Measurements from ENCODE around the gene CNGA1. TPM values are rescaled to one million over a fixed set of nuclear protein-coding genes. Genes with fewer than 3 reads are reported as not detected.

Gene CNGA1
- total RNA-seq, 1 donor from 2014 or later, result not detected

- H3K36me3 Mint-ChIP-seq (ENCODE audit: low read depth, unreplicated experiment), result no peaks in the 10 kb centered on the region
Observed at GRCh38 chr4:48051078-48051477, 34.6 kb upstream of the CNGA1 start.

DNA sequence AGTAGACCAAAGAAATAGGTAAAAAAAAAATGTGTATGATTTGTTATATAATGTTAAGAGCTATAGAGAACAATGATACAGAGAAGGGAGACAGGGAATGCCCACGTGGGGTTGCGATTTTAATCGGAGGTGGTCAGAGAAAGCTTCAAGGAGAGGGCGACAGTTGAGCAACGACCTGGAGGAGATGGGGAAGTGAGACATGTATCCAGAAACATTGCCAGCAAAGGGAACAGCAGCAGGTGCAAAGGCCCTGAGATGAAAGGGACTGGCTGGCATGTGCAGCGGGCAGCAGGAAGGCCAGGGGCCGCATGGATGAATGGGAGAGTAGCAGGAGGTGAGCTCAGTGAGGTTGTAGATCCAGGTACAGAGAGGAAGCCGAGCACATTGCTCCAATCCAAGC, 33.0 kb upstream of the CNGA1 start:
- Mint-ChIP-seq H3K27ac (ENCODE audit: unreplicated experiment) (no peak overlapping the region), H3K4me3 (ENCODE audit: unreplicated experiment) (no peak overlapping the region), H3K9me3 (ENCODE audit: unreplicated experiment) (no peaks in the 10 kb centered on the region), H3K4me1 (ENCODE audit: unreplicated experiment) (peaks cover 9% of the 10 kb centered on the region), H3K27me3 (ENCODE audit: unreplicated experiment) (peaks cover 2% of the 10 kb centered on the region), H3K36me3 (ENCODE audit: low read depth, unreplicated experiment) (no peaks in the 10 kb centered on the region)
- no peak for TF ChIP-seq CTCF (IDR thresholded peaks at IDR 0.05; ENCODE audit: unreplicated experiment)
- DNase-seq (ENCODE audit: low spot score), result no peak

More at GRCh38 chr4:48051078-48051477, 34.6 kb upstream of the CNGA1 start:
- DNase-seq (ENCODE audit: low spot score), result no peak
- H3K9me3 Mint-ChIP-seq (ENCODE audit: unreplicated experiment), result no peaks in the 10 kb centered on the region
- H3K27me3 Mint-ChIP-seq (ENCODE audit: unreplicated experiment), result peaks cover 2% of the 10 kb centered on the region
- no peak overlapping the region for H3K4me3 Mint-ChIP-seq (ENCODE audit: unreplicated experiment)
- no peak overlapping the region for H3K27ac Mint-ChIP-seq (ENCODE audit: unreplicated experiment)
- H3K4me1 Mint-ChIP-seq (ENCODE audit: unreplicated experiment), result peaks cover 9% of the 10 kb centered on the region
- TF ChIP-seq CTCF (IDR thresholded peaks at IDR 0.05; ENCODE audit: unreplicated experiment), result no peak

DNA sequence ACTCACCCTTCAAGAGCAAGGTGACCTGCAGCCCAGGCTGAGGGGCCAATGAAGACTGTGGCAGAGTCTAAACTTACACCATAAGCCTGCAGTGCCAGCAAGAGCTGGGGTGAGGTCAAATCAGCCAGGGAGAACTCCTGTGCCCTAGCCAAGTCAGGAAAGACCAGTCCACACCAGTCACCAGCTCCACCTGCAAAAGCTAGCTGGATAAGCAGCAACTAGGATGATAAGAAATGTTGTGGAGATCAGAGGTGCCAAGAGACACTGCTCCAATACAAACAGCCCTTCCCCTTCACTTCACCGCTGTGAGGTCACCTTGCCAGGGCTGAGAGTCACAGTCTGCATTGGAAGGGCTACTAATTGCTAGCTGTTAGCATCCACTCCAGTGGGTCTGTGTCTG, 31.4 kb upstream of the CNGA1 start:
- Mint-ChIP-seq H3K36me3 (ENCODE audit: low read depth, unreplicated experiment) (no peaks in the 10 kb centered on the region), H3K27me3 (ENCODE audit: unreplicated experiment) (peaks cover 2% of the 10 kb centered on the region), H3K4me3 (ENCODE audit: unreplicated experiment) (no peak overlapping the region), H3K9me3 (ENCODE audit: unreplicated experiment) (no peaks in the 10 kb centered on the region), H3K4me1 (ENCODE audit: unreplicated experiment) (peaks cover 9% of the 10 kb centered on the region), H3K27ac (ENCODE audit: unreplicated experiment) (no peak overlapping the region)
- no peak for TF ChIP-seq CTCF (IDR thresholded peaks at IDR 0.05; ENCODE audit: unreplicated experiment)
- no peak for DNase-seq (ENCODE audit: low spot score)

- no peak for DNase-seq (ENCODE audit: low spot score)
- H3K36me3 Mint-ChIP-seq (ENCODE audit: low read depth, unreplicated experiment), result no peaks in the 10 kb centered on the region
- peaks cover 2% of the 10 kb centered on the region for H3K27me3 Mint-ChIP-seq (ENCODE audit: unreplicated experiment)
- H3K4me3 Mint-ChIP-seq (ENCODE audit: unreplicated experiment), result no peak overlapping the region
- H3K27ac Mint-ChIP-seq (ENCODE audit: unreplicated experiment), result no peak overlapping the region
- no peak for TF ChIP-seq CTCF (IDR thresholded peaks at IDR 0.05; ENCODE audit: unreplicated experiment)
- peaks cover 9% of the 10 kb centered on the region for H3K4me1 Mint-ChIP-seq (ENCODE audit: unreplicated experiment)
- no peaks in the 10 kb centered on the region for H3K9me3 Mint-ChIP-seq (ENCODE audit: unreplicated experiment)
Observed at GRCh38 chr4:48047421-48047844, 31.0 kb upstream of the CNGA1 start.

DNA sequence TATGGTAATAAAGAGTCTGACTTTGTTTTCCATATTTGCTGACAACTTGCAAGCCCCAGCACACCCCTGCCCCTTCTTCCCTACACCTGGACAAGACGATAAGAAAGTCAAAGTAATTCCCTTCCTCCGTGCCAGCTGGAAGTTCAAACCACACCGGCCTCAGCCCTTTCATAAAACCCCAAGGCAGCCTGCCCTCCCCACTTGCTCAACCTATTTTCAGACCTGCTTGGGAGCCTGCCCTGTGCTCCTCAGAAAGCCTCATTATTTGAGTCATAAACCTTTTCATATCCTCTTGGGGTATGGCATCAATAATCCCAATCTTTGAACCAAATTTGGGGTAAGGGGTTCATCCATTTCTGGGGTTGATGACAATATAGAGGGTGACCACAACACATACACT, 29.6 kb upstream of the CNGA1 start:
- Mint-ChIP-seq H3K4me3 (ENCODE audit: unreplicated experiment) (no peak overlapping the region), H3K36me3 (ENCODE audit: low read depth, unreplicated experiment) (no peaks in the 10 kb centered on the region), H3K9me3 (ENCODE audit: unreplicated experiment) (no peaks in the 10 kb centered on the region), H3K27ac (ENCODE audit: unreplicated experiment) (no peak overlapping the region), H3K27me3 (ENCODE audit: unreplicated experiment) (peaks cover 2% of the 10 kb centered on the region), H3K4me1 (ENCODE audit: unreplicated experiment) (peaks cover 9% of the 10 kb centered on the region)
- DNase-seq (ENCODE audit: low spot score), result no peak
- TF ChIP-seq CTCF (IDR thresholded peaks at IDR 0.05; ENCODE audit: unreplicated experiment), result no peak
